Putamen (tissue), 1 donor: ENCODE measurements around the gene ALG6.
"Not testable (repeated sequence)": the region's sequence is repeated elsewhere in the genome, so short reads cannot be mapped to it uniquely, and the experiment has no call there.

Experiments
- DNase-seq: peaks from one replicate; pipeline ENCODE4 v3.0.0-alpha.2; 2016; ENCODE audit warnings: low spot score

ALG6 gene

GRCh38 chr1:63414691-63415365, 47.4 kb downstream of the ALG6 start:
- DNase-seq: no peak

- DNase-seq: no peak
Measured at GRCh38 chr1:63418101-63418500, 50.7 kb downstream of the ALG6 start.

- DNase-seq: not testable (repeated sequence)
Measured at GRCh38 chr1:63420746-63421145, 53.3 kb downstream of the ALG6 start.

- DNase-seq: no peak
Measured at GRCh38 chr1:63423649-63424048, 56.2 kb downstream of the ALG6 start.

GRCh38 chr1:63428815-63429214, 61.4 kb downstream of the ALG6 start:
- DNase-seq: no peak

GRCh38 chr1:63429281-63429680, 61.9 kb downstream of the ALG6 start:
- no peak for DNase-seq

- no peak for DNase-seq
Measured at GRCh38 chr1:63435161-63435560, 67.7 kb downstream of the ALG6 start.

- DNase-seq: no peak
Measured at GRCh38 chr1:63442141-63442475, 74.7 kb downstream of the ALG6 start.

- no peak for DNase-seq
Measured at GRCh38 chr1:63448731-63449246, 81.4 kb downstream of the ALG6 start.

- DNase-seq: no peak
Measured at GRCh38 chr1:63450416-63450815, 83.0 kb downstream of the ALG6 start.

GRCh38 chr1:63453232-63453631, 85.8 kb downstream of the ALG6 start:
- DNase-seq: no peak

- DNase-seq: no peak
Measured at GRCh38 chr1:63454269-63454668, 86.8 kb downstream of the ALG6 start.

GRCh38 chr1:63458750-63459149, 91.3 kb downstream of the ALG6 start:
- DNase-seq: no peak

GRCh38 chr1:63461661-63462230, 94.3 kb downstream of the ALG6 start:
- no peak for DNase-seq

- no peak for DNase-seq
Measured at GRCh38 chr1:63463248-63463647, 95.8 kb downstream of the ALG6 start.

GRCh38 chr1:63466181-63466580, 98.8 kb downstream of the ALG6 start:
- no peak for DNase-seq

GRCh38 chr1:63466759-63467158, 99.3 kb downstream of the ALG6 start:
- no peak for DNase-seq

- not testable (repeated sequence) for DNase-seq
Measured at GRCh38 chr1:63468683-63469082, 101.3 kb downstream of the ALG6 start.

- no peak for DNase-seq
Measured at GRCh38 chr1:63475761-63476160, 108.3 kb downstream of the ALG6 start.

GRCh38 chr1:63480057-63480456, 112.6 kb downstream of the ALG6 start:
- DNase-seq: no peak

GRCh38 chr1:63486629-63487028, 119.2 kb downstream of the ALG6 start:
- DNase-seq: no peak

- no peak for DNase-seq
Measured at GRCh38 chr1:63487336-63488065, 120.1 kb downstream of the ALG6 start.
